MV-4-11 (cell line): ENCODE data around the gene CDR2.

Experiments used
- DNase-seq: peaks from one replicate; lab custom pipeline; 2025; lab: John Stamatoyannopoulos, UW

CDR2 gene

GRCh38 chr16:22374311-22375116 lies at the start of gene CDR2:
TSS of gene CDR2 (minus strand) at chr16:22374619. CDS start at chr16:22374309, 310 bp downstream.
- peak; percentile 95 for DNase-seq

- no peak for DNase-seq
Observed at GRCh38 chr16:22423716-22424115, 49.3 kb upstream of the CDR2 start.

- DNase-seq = no peak
Observed at GRCh38 chr16:22421136-22421535, 46.7 kb upstream of the CDR2 start.

GRCh38 chr16:22420606-22421135 lies 46.3 kb upstream of the CDR2 start:
- no peak for DNase-seq

- DNase-seq = no peak
Observed at GRCh38 chr16:22419908-22420307, 45.5 kb upstream of the CDR2 start.

GRCh38 chr16:22418826-22419225 lies 44.4 kb upstream of the CDR2 start:
- no peak for DNase-seq

GRCh38 chr16:22417798-22418197 lies 43.4 kb upstream of the CDR2 start:
- peak; percentile 3 for DNase-seq

- DNase-seq = peak; percentile 98
Observed at GRCh38 chr16:22417019-22417418, 42.6 kb upstream of the CDR2 start.

GRCh38 chr16:22413819-22414218 lies 39.4 kb upstream of the CDR2 start:
- no peak for DNase-seq

GRCh38 chr16:22407486-22407885 lies 33.1 kb upstream of the CDR2 start:
- no peak for DNase-seq

GRCh38 chr16:22402191-22402590 lies 27.8 kb upstream of the CDR2 start:
- no peak for DNase-seq

- peak; percentile 54 for DNase-seq
Observed at GRCh38 chr16:22400900-22401299, 26.5 kb upstream of the CDR2 start.

- no peak for DNase-seq
Observed at GRCh38 chr16:22397931-22398330, 23.5 kb upstream of the CDR2 start.

GRCh38 chr16:22397464-22397863 lies 23.0 kb upstream of the CDR2 start:
- DNase-seq = no peak

GRCh38 chr16:22395960-22396359 lies 21.5 kb upstream of the CDR2 start:
- no peak for DNase-seq

GRCh38 chr16:22394121-22394520 lies 19.7 kb upstream of the CDR2 start:
- no peak for DNase-seq

GRCh38 chr16:22388101-22388644 lies 13.8 kb upstream of the CDR2 start:
- no peak for DNase-seq

- no peak for DNase-seq
Observed at GRCh38 chr16:22386976-22387375, 12.6 kb upstream of the CDR2 start.

GRCh38 chr16:22385196-22385595 lies 10.8 kb upstream of the CDR2 start:
- no peak for DNase-seq

GRCh38 chr16:22383827-22384226 lies 9.4 kb upstream of the CDR2 start:
- no peak for DNase-seq

- DNase-seq = no peak
Observed at GRCh38 chr16:22381392-22381791, 7.0 kb upstream of the CDR2 start.

GRCh38 chr16:22380529-22380928 lies 6.1 kb upstream of the CDR2 start:
- DNase-seq = no peak

- DNase-seq = no peak
Observed at GRCh38 chr16:22379656-22380055, 5.2 kb upstream of the CDR2 start.
